Measurements from ENCODE around the gene SLC25A42. TPM values are rescaled to one million over a fixed set of nuclear protein-coding genes. Genes with fewer than 3 reads are reported as not detected.

Gene SLC25A42
- total RNA-seq, 1 donor from 2014 or later: 4.4 TPM

Other genes with a start within 250 kb of the SLC25A42 start
- 100 and 107 TPM in 2 replicates for gene UPF1, start 232.0 kb upstream of the SLC25A42 start, total RNA-seq
- gene CERS1, start 167.8 kb upstream of the SLC25A42 start, total RNA-seq: 1.0 and 1.3 TPM in 2 replicates
- 215 TPM in 2 replicates for gene COPE, start 144.6 kb upstream of the SLC25A42 start, total RNA-seq
- gene DDX49, start 144.3 kb upstream of the SLC25A42 start, total RNA-seq: 57.9 and 63.5 TPM in 2 replicates
- gene HOMER3, start 122.8 kb upstream of the SLC25A42 start, total RNA-seq: 128 and 272 TPM in 2 replicates
- gene SUGP2, start 30.5 kb upstream of the SLC25A42 start, total RNA-seq: 22.0 and 24.8 TPM in 2 replicates
- gene ARMC6, start 30.4 kb upstream of the SLC25A42 start, total RNA-seq: 50.2 and 72.1 TPM in 2 replicates
- gene TMEM161A, start 74.5 kb downstream of the SLC25A42 start, total RNA-seq: 18.7 and 26.5 TPM in 2 replicates
- gene MEF2B, start 106.3 kb downstream of the SLC25A42 start, total RNA-seq: 0.34 TPM in 1 of 2 replicates, not detected in the other
- 19.8 and 20.3 TPM in 2 replicates for gene BORCS8, start 128.2 kb downstream of the SLC25A42 start, total RNA-seq
- gene RFXANK, start 128.3 kb downstream of the SLC25A42 start, total RNA-seq: 68.3 and 108 TPM in 2 replicates
- 11.3 and 18.7 TPM in 2 replicates for gene NR2C2AP, start 139.4 kb downstream of the SLC25A42 start, total RNA-seq
- gene NCAN, start 148.0 kb downstream of the SLC25A42 start, total RNA-seq: not detected in 2 replicates
- gene TM6SF2, start 209.3 kb downstream of the SLC25A42 start, total RNA-seq: not detected in 2 replicates

Measured in dermis blood vessel endothelial cell (primary cell).